Adrenal gland (tissue), 5 donors: ENCODE measurements around the gene SOD3.

Experiments
- CTCF ChIP-seq, 6 experiments: fragments of 450-650 bp in 4 of 6; fragments of 200-600 bp in 2 of 6; sonication (generic) in 1 of 6; IDR thresholded peaks; 1 replicate in 5 of 6; 2 replicates in 1 of 6; pipeline versions ENCODE4 v1.5.1 to v1.8.0; 2016 to 2021; ENCODE audit warnings: antibody characterized with exemption in 6 of 6, mild to moderate bottlenecking in 2 of 6, moderate library complexity in 1 of 6
- POLR2A ChIP-seq, 2 donors: fragments of 450-650 bp; IDR thresholded peaks; one replicate each; pipeline ENCODE4 v1.6.1; 2017; ENCODE audit warnings: antibody characterized with exemption in 2 of 2, mild to moderate bottlenecking in 2 of 2, moderate library complexity in 1 of 2
- donor health status: DM: no; HTN: no; CAD: no.

- TF ChIP-seq CTCF (IDR thresholded peaks at IDR 0.05) = no peak
- TF ChIP-seq POLR2A (IDR thresholded peaks at IDR 0.05) = no peak
Measured at GRCh38 chr4:24801136-24801855, 5.9 kb downstream of the SOD3 start.
